ENCODE measurements around the gene TTR.

TTR gene

DNA sequence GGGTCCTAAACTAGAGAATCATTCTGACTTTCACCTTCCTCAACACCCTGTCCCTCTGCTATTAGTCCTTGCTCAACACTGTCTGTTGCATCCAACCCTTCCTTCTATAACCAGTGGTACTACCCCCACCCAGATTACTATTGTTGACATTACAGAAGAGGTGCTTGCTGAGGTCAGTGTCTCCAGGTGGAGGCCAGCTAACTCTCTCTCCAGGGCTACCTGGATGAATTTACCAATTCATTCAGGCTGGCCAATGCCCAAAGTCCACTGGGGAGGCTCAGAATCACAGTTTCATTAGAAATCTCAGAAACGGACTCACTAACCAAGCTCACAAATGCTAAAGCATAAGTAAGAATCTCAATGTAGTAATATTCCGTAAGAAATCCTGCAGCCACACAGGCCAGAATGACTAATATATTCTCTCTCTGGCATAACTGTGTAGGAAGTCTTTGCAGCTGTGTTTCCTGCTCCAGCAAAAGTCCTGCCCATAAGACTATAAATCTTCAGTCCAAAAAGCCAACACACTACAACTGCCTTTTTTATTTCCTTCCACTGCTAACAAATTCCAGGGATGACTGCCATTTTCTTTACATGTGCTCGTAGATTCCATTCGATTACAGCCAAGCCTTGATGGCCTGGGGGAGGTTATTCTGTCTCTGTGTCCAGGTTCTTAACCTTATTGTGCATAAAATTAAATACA, 10.0 kb upstream of the TTR start:
- DNase-seq, result peak; percentile 6 to 23 (median 11)

DNA sequence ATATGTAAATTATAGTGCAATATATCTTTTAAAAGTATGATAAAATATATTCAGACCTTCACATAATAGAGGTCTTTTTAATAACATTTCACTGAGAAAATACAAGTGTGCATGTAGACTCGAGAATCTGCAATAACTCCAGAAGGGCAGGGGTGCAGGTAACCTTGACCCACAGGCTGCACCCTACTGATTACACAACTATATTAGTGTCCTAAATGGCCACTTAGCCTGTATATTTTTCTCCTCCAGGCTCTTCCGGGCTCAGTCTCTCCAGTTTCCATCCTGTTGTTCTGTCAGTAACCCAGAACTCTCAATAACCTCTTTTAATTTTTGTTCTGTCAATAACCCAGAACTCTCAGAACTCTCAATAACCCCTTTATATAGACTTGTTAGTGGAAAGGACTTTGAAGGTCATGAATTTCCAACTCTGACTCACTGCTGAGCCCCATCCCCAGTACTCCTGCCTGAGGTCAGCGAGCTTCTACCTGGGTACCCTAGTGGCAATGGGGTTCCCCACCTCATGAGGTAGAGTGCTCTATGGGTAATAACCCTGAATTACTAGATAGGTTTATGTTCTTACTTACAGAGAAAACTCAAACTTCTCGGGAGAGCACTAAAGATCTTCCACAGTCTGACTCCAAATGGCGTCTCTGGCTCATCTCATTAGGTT, 8.4 kb upstream of the TTR start:
- no peak for DNase-seq

DNA sequence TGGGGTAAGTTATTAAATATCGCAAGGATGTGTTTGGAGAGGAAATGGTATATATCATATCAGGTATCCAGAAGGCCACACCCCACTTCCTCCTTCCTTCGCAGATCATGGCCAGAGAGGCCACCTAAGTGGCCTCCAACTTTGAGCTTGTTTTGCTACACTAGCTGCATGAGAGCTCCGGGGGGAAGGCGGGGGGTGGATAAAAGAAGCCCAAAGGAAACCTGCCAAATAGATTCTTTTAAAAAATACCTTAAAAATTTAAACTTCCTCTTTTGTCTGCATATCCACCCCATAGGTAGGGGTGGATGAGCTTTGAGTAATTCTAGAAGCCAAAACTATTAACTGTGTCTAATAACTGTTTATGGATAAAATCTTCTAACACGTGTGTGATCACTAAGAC, 5.7 kb upstream of the TTR start:
- DNase-seq, result no peak

GRCh38 chr18:31586616-31587015, 5.1 kb upstream of the TTR start:
- no peak for DNase-seq

DNA sequence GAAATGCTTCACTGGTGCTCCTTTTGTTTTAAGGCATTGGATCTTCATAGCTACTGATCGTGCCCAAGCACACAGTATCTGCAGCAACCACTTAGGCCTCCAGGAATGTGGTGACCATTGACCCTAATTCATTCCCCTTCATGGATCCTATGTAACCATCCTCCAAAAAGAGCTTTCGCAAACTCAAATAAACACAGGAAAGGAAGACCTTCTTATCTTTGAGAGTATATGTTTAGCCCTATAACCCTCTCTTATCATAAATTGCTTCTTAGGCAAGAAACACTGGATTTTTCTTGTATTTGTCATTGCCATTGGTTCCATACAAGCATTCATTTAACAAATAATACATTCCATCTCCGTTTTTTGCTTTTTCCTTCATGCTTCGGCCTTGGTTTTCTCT, 4.1 kb upstream of the TTR start:
- no peak for DNase-seq

DNA sequence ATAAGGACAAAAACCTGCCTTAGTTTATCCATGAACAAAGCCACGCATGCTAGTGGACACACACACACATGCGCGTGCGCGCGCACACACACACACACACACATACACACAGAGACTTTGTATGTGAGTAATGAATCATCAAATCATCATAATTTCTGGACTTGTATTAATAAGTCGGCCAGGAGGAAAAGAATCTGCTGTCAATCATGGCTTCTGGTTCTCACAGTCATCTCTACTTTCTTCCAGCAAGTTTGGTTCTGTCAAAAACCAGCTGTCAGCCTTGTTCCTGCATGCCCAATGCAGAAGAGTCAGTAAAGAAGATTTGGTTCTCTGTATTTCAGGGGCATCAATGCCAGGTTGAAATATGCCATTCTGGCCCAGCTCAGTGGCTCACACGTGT, 1.1 kb upstream of the TTR start:
- no peak for DNase-seq

- DNase-seq, result no peak
Measured at GRCh38 chr18:31591113-31591512, 564 bp upstream of the TTR start.

- no peak for DNase-seq
Measured at GRCh38 chr18:31592506-31593157, 955 bp downstream of the TTR start.

GRCh38 chr18:31595121-31595771, 3.6 kb downstream of the TTR start:
- no peak for DNase-seq

- no peak for DNase-seq
Measured at GRCh38 chr18:31596081-31596872, 4.6 kb downstream of the TTR start.

DNA sequence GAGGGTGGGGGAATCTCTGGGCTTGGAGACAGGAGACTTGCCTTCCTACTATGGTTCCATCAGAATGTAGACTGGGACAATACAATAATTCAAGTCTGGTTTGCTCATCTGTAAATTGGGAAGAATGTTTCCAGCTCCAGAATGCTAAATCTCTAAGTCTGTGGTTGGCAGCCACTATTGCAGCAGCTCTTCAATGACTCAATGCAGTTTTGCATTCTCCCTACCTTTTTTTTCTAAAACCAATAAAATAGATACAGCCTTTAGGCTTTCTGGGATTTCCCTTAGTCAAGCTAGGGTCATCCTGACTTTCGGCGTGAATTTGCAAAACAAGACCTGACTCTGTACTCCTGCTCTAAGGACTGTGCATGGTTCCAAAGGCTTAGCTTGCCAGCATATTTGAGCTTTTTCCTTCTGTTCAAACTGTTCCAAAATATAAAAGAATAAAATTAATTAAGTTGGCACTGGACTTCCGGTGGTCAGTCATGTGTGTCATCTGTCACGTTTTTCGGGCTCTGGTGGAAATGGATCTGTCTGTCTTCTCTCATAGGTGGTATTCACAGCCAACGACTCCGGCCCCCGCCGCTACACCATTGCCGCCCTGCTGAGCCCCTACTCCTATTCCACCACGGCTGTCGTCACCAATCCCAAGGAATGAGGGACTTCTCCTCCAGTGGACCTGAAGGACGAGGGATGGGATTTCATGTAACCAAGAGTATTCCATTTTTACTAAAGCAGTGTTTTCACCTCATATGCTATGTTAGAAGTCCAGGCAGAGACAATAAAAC, 6.5 kb downstream of the TTR start:
- no peak for DNase-seq

DNA sequence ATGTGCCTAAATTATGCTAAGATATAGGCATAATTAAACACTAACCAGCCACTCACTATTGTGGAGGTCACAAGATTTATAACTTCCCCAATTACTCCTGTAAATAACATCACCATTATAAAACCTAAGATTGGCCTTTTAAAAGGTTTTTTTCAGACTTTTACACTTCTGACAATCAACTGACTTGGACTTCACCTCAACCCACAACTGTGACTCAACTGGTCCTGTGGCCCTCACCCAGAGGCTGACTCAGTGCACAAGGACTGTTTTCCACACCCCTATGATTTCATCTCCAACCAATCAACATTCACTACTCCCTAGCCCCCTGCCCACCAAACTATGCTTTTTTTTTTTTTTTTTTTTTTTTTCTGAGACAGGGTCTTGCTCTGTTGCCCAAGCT, 11.6 kb downstream of the TTR start:
- peak; percentile 60 to 71 (median 64) for DNase-seq

DNA sequence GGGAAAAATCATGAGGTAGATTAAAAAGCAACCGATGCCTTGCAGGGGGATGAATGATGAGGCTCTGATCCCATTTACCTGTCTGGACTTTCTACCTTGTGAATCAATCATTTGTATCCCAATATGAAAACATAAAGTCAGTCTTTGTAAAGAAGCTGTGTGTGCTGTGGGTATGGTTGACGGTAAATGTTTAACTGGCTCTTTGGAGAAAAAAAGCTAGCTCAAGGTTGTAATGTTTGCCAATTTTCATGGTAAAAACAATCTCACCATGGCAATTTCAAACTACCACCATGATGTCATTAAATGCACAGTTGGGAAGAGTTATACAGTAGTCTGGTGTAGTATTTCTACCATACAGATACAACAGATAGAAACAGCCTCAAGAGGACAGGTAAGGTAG, 14.6 kb downstream of the TTR start:
- no peak for DNase-seq

- DNase-seq, result no peak
Measured at GRCh38 chr18:31607384-31607783, 15.7 kb downstream of the TTR start.

DNA sequence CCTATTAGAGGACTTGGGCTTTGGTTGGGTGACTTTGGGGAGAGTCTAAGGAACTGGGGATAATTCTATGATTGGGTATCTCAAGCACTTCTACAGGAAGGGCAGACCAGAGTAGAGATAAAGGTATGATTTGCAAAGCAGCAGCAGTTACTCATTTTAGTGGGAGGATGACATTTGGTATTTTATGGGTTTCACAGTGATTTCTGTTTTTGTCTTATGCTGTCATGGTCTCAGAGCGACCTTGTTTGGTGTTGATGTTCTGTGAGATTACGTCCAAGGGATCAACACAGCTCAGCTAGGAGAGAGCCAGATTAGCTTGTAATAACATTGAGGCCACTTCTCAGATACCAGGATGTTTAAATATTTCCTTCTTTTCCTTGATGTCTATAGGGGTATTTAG, 18.2 kb downstream of the TTR start:
- no peak for DNase-seq

GRCh38 chr18:31610286-31611205, 18.9 kb downstream of the TTR start:
- DNase-seq, result peak in 1 of 3 donors; percentile 25

DNA sequence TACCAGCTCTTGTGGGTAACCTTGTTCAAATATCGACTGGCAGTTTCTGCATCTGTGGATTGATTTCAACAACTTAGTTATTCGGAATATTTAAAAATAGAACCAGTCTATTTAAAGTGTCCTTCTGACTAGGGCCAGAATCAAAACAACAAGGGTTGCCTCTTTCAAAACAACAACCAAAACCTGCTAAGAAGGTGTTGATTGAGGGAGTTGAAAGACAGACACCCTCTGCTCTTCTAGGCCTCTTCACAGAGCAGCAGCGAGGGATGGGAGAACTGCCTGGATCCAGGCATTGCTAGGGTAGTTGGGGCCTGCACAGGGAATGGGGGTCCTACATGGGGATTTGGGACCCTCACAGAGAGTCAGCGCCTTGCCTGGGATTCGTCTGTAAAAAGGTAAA, 19.8 kb downstream of the TTR start:
- no peak for DNase-seq

- DNase-seq, result no peak
Measured at GRCh38 chr18:31612124-31612523, 20.4 kb downstream of the TTR start.

- DNase-seq, result no peak
Measured at GRCh38 chr18:31614044-31614443, 22.4 kb downstream of the TTR start.

DNA sequence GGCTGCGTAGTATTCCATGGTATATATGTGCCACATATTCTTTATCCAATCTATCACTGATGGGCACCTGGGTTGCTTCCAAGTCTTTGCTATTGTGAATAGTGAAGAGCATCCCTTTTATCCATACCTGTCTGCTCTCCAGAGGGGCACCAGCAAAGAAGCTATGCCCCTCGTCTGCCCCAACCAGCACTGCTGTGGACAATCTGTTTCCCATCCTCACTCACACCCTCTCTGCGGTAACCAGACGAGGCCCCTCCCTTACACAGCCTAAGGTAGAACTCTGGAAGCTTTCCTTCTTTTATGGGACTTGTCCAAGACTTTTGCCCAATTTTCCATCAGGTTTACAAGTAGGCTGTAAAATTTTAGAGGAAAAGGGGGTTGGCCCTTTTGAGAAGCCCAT, 24.9 kb downstream of the TTR start:
- no peak for DNase-seq
